K562 (cell line): ENCODE measurements around the gene PTH2. TPM values are rescaled to one million over a fixed set of nuclear protein-coding genes. Genes with fewer than 3 reads are reported as not detected.

ENCODE experiments used
- CBX8 ChIP-seq: fragments of 200-600 bp; sonication (generic); IDR thresholded peaks from 2 replicates; pipeline ENCODE4 v1.6.1; 2012; ENCODE audit warnings: borderline replicate concordance, mixed run types, low read depth, mild to moderate bottlenecking, moderate library complexity, mixed read lengths, low read length, control low read depth, inconsistent platforms; ENCODE audit not compliant: poor library complexity, severe bottlenecking; ENCODE audit errors: extremely low read depth
- EGR1 ChIP-seq: fragments of 450-650 bp; conservative IDR thresholded peaks from 2 replicates; pipeline ENCODE4 v1.6.1; 2017; ENCODE audit warnings: mild to moderate bottlenecking
- FOS ChIP-seq: IDR thresholded peaks from 3 replicates; pipeline ENCODE4 v1.6.1; 2011; ENCODE audit not compliant: insufficient read length; ENCODE audit errors: extremely low read depth
- ILF3 ChIP-seq: fragments of 450-650 bp; IDR thresholded peaks from 2 replicates; pipeline ENCODE4 v1.6.1; 2018; ENCODE audit warnings: antibody characterized with exemption, mild to moderate bottlenecking, moderate library complexity, borderline replicate concordance
- KDM4B ChIP-seq, 2 experiments: fragments of 450-650 bp in 1 of 2; sonication (generic) in 1 of 2; IDR thresholded peaks; 2 replicates each; pipeline ENCODE4 v1.6.1; 2016 to 2017; ENCODE audit warnings: borderline replicate concordance in 2 of 2, antibody characterized with exemption in 1 of 2, low read depth in 1 of 2, mild to moderate bottlenecking in 1 of 2
- PHF8 ChIP-seq: fragments of 200-600 bp; sonication (generic); IDR thresholded peaks from 2 replicates; pipeline ENCODE4 v1.6.1; 2012; ENCODE audit warnings: mixed run types, mild to moderate bottlenecking, inconsistent platforms, low read length, moderate library complexity, borderline replicate concordance
- ZBTB7A ChIP-seq: IDR thresholded peaks from 2 replicates; pipeline ENCODE4 v1.6.1; 2011; ENCODE audit warnings: low read depth, mild to moderate bottlenecking, low read length, moderate library complexity, borderline replicate concordance; ENCODE audit not compliant: control insufficient read depth
- polyA plus RNA-seq, 8 experiments: library from polyadenylated mRNA; depleted of rRNA in 4 of 8; stranded (reverse) in 5 of 8; unstranded in 3 of 8; fragments of >200 nt; fragmentation: Nextera tagmentation in 2 of 8; fragmentation: Illumina TruSeq in 1 of 8; extraction: Ambion mirVana in 2 of 8; extraction: Trizol in 1 of 8; gene quantifications; 2 replicates each; pipeline versions ENCODE4 v1.2.1 to v1.2.3, GENCODE V29; 2011 to 2014; ENCODE audit warnings: inconsistent platforms in 1 of 8, missing spikeins in 1 of 8
- total RNA-seq, 7 experiments: library from RNA; depleted of rRNA in 6 of 7; stranded (reverse); fragments of >200 nt in 6 of 7; fragmentation: Illumina TruSeq in 2 of 7; extraction: Trizol in 2 of 7; gene quantifications; 2 replicates each; pipeline versions ENCODE4 v1.2.1 to v1.2.3, GENCODE V29; 2011 to 2021; ENCODE audit warnings: low replicate concordance in 1 of 7
- TF ChIP-seq, protein P1 (sequence below), 2 experiments: IDR thresholded peaks; 2 replicates each; pipeline ENCODE4 v1.6.1; 2012; ENCODE audit warnings: improper control_type of control experiment in 2 of 2, low read depth in 2 of 2, low read length in 2 of 2, borderline replicate concordance in 1 of 2
- TF ChIP-seq, protein P2 (sequence below): fragments of 450-650 bp; IDR thresholded peaks from 2 replicates; pipeline ENCODE4 v1.6.1; 2018; ENCODE audit warnings: mild to moderate bottlenecking, low read depth; ENCODE audit not compliant: partially characterized antibody
- TF ChIP-seq, protein P3 (sequence below): IDR thresholded peaks from 2 replicates; pipeline ENCODE4 v1.6.1; 2011; ENCODE audit warnings: borderline replicate concordance, low read depth, mild to moderate bottlenecking, moderate library complexity, low read length; ENCODE audit not compliant: insufficient read depth, poor library complexity, severe bottlenecking
- TF ChIP-seq, protein P4 (sequence below), 3 experiments: fragments of 200-800 bp in 1 of 3; sonication (Bioruptor generic) in 1 of 3; sonication (generic) in 1 of 3; formaldehyde crosslinking in 1 of 3; IDR thresholded peaks; 2 replicates each; pipeline versions ENCODE4 v1.6.1 to v1.8.0; 2016 to 2022; ENCODE audit warnings: mild to moderate bottlenecking in 2 of 3, missing compliant biosample characterization in 2 of 3, missing genetic modification characterization in 2 of 3, missing genetic modification reagents in 1 of 3
- TF ChIP-seq, protein P5 (sequence below): IDR thresholded peaks from 2 replicates; pipeline ENCODE4 v1.6.1; 2012; ENCODE audit warnings: low read depth, low read length, improper control_type of control experiment, borderline replicate concordance
- TF ChIP-seq, protein P6 (sequence below): fragments of 200-800 bp; sonication (Bioruptor generic); IDR thresholded peaks from 2 replicates; pipeline ENCODE4 v1.6.1; 2017; ENCODE audit warnings: missing genetic modification characterization, missing compliant biosample characterization

Gene PTH2
- total and polyA plus RNA-seq, 9 of the 15 experiments (the other 6 are each of a cell fraction or from before 2014, with no cell fraction given) = 1.3 TPM; not detected in 8

DNA sequence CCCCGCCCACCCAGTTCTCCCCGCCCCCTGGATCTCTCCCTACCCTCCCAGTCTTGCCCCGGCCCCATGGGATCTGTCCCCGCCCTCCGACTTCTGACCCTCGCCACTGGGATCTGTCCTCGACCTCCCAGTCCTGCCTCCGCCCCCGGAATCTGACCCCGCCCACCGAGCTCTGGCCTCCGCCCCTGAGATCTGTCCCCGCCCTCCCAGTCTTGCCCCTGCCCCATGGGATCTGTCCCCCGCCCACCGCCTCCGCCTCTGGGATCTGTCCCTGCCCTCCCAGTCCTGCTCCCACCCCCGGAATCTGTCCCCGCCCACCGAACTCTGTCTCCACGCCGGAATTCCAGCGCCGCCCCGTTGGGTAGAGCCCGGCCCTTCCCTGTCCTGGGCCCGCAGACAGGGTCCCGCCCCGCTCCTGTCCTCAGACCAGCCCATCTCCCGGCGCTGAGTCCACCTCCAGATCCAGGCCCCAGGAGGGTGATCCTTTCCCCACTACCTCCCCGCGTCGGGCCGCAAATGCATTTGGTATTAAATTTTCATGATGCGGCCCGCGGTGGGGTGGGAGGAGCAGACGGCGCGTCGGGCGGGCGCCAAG, 19.6 kb upstream of the PTH2 start (continued):
- TF ChIP-seq ILF3 (no peak), KDM4B (IDR thresholded peaks at IDR 0.05; ENCODE audit: borderline replicate concordance in 2 of 2, low read depth in 1 of 2) (no peak), FOS (no peak), CBX8 (no peak), ZBTB7A (peak; percentile 20; the same call in 1 of the 2 replicates), EGR1 (peak; percentile 85), PHF8 (peak; percentile 59; the same call in 1 of the 2 replicates)
- TF ChIP-seq, protein P1, sequence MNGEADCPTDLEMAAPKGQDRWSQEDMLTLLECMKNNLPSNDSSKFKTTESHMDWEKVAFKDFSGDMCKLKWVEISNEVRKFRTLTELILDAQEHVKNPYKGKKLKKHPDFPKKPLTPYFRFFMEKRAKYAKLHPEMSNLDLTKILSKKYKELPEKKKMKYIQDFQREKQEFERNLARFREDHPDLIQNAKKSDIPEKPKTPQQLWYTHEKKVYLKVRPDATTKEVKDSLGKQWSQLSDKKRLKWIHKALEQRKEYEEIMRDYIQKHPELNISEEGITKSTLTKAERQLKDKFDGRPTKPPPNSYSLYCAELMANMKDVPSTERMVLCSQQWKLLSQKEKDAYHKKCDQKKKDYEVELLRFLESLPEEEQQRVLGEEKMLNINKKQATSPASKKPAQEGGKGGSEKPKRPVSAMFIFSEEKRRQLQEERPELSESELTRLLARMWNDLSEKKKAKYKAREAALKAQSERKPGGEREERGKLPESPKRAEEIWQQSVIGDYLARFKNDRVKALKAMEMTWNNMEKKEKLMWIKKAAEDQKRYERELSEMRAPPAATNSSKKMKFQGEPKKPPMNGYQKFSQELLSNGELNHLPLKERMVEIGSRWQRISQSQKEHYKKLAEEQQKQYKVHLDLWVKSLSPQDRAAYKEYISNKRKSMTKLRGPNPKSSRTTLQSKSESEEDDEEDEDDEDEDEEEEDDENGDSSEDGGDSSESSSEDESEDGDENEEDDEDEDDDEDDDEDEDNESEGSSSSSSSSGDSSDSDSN (IDR thresholded peaks at IDR 0.05; ENCODE audit: borderline replicate concordance in 1 of 2, low read depth in 2 of 2, low read length in 2 of 2) = 0 out of 4 replicates have a peak, but pooled peaks of 1 of the 2 experiments have one; percentile 8
- TF ChIP-seq, protein P2, sequence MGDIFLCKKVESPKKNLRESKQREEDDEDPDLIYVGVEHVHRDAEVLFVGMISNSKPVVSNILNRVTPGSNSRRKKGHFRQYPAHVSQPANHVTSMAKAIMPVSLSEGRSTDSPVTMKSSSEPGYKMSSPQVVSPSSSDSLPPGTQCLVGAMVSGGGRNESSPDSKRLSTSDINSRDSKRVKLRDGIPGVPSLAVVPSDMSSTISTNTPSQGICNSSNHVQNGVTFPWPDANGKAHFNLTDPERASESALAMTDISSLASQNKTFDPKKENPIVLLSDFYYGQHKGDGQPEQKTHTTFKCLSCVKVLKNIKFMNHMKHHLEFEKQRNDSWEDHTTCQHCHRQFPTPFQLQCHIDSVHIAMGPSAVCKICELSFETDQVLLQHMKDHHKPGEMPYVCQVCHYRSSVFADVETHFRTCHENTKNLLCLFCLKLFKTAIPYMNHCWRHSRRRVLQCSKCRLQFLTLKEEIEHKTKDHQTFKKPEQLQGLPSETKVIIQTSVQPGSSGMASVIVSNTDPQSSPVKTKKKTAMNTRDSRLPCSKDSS = no peak
- TF ChIP-seq, protein P3, sequence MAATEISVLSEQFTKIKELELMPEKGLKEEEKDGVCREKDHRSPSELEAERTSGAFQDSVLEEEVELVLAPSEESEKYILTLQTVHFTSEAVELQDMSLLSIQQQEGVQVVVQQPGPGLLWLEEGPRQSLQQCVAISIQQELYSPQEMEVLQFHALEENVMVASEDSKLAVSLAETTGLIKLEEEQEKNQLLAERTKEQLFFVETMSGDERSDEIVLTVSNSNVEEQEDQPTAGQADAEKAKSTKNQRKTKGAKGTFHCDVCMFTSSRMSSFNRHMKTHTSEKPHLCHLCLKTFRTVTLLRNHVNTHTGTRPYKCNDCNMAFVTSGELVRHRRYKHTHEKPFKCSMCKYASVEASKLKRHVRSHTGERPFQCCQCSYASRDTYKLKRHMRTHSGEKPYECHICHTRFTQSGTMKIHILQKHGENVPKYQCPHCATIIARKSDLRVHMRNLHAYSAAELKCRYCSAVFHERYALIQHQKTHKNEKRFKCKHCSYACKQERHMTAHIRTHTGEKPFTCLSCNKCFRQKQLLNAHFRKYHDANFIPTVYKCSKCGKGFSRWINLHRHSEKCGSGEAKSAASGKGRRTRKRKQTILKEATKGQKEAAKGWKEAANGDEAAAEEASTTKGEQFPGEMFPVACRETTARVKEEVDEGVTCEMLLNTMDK = no peak
- TF ChIP-seq, protein P4, sequence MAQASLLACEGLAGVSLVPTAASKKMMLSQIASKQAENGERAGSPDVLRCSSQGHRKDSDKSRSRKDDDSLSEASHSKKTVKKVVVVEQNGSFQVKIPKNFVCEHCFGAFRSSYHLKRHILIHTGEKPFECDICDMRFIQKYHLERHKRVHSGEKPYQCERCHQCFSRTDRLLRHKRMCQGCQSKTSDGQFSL (CRISPR knock-in tag; IDR thresholded peaks at IDR 0.05) = no peak; the same call in 1 of the 2 replicates
- TF ChIP-seq, protein P4 (tag; IDR thresholded peaks at IDR 0.05) = no peak
- TF ChIP-seq, protein P5, sequence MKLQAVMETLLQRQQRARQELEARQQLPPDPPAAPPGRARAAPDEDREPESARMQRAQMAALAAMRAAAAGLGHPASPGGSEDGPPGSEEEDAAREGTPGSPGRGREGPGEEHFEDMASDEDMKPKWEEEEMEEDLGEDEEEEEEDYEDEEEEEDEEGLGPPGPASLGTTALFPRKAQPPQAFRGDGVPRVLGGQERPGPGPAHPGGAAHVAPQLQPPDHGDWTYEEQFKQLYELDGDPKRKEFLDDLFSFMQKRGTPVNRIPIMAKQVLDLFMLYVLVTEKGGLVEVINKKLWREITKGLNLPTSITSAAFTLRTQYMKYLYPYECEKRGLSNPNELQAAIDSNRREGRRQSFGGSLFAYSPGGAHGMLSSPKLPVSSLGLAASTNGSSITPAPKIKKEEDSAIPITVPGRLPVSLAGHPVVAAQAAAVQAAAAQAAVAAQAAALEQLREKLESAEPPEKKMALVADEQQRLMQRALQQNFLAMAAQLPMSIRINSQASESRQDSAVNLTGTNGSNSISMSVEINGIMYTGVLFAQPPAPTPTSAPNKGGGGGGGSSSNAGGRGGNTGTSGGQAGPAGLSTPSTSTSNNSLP = 0 out of 2 replicates have a peak, but pooled peaks have one; percentile 8
- TF ChIP-seq, protein P6, sequence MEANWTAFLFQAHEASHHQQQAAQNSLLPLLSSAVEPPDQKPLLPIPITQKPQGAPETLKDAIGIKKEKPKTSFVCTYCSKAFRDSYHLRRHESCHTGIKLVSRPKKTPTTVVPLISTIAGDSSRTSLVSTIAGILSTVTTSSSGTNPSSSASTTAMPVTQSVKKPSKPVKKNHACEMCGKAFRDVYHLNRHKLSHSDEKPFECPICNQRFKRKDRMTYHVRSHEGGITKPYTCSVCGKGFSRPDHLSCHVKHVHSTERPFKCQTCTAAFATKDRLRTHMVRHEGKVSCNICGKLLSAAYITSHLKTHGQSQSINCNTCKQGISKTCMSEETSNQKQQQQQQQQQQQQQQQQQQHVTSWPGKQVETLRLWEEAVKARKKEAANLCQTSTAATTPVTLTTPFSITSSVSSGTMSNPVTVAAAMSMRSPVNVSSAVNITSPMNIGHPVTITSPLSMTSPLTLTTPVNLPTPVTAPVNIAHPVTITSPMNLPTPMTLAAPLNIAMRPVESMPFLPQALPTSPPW (CRISPR knock-in tag) = no peak; the same call in 1 of the 2 replicates
